Endothelial cell of umbilical vein (primary cell): ENCODE measurements around the gene ST6GALNAC6.
A peak's percentile ranks its signal among the peaks of the same experiment; 100 is the strongest.

Experiments
- CTCF ChIP-seq, 2 donors: IDR thresholded peaks; 1 replicate in 1 of 2; 2 replicates in 1 of 2; pipeline ENCODE4 v1.5.1; 2011; ENCODE audit warnings: low read length in 2 of 2, mild to moderate bottlenecking in 2 of 2, moderate library complexity in 2 of 2, control low read depth in 1 of 2, inconsistent platforms in 1 of 2, low read depth in 1 of 2; ENCODE audit not compliant: insufficient read depth in 1 of 2; ENCODE audit errors: extremely low read depth in 1 of 2
- EZH2 ChIP-seq: IDR thresholded peaks from 2 replicates; pipeline ENCODE4 v1.6.1; 2012; ENCODE audit warnings: borderline replicate concordance, low read depth, mild to moderate bottlenecking, moderate library complexity, low read length, inconsistent platforms; ENCODE audit not compliant: severe bottlenecking
- FOS ChIP-seq: IDR thresholded peaks from 2 replicates; pipeline ENCODE4 v1.6.1; 2011; ENCODE audit warnings: mild to moderate bottlenecking, low read length, moderate library complexity, borderline replicate concordance; ENCODE audit not compliant: insufficient read depth
- GATA2 ChIP-seq: IDR thresholded peaks from 2 replicates; pipeline ENCODE4 v1.7.0; 2011; ENCODE audit warnings: low read depth, mild to moderate bottlenecking, moderate library complexity, mixed read lengths, low read length; ENCODE audit not compliant: insufficient read length, insufficient read depth
- JUN ChIP-seq: IDR thresholded peaks from 2 replicates; pipeline ENCODE4 v1.6.1; 2011; ENCODE audit warnings: borderline replicate concordance, low read depth; ENCODE audit not compliant: insufficient read length, insufficient read depth
- MAX ChIP-seq: IDR thresholded peaks from 2 replicates; pipeline ENCODE4 v1.6.1; 2011; ENCODE audit not compliant: insufficient read depth, insufficient read length
- MYC ChIP-seq: IDR thresholded peaks from one replicate; pipeline ENCODE4 v1.6.1; 2011; ENCODE audit warnings: mild to moderate bottlenecking, low read depth, low read length
- POLR2A ChIP-seq: IDR thresholded peaks from 2 replicates; pipeline ENCODE4 v1.6.1; 2012; ENCODE audit warnings: low read depth, mild to moderate bottlenecking, control low read depth, low read length
- POLR2AphosphoS5 ChIP-seq: IDR thresholded peaks from 2 replicates; pipeline ENCODE4 v1.6.1; 2012; ENCODE audit warnings: low read depth, mild to moderate bottlenecking, control low read depth, low read length, moderate library complexity; ENCODE audit not compliant: insufficient read depth

DNA sequence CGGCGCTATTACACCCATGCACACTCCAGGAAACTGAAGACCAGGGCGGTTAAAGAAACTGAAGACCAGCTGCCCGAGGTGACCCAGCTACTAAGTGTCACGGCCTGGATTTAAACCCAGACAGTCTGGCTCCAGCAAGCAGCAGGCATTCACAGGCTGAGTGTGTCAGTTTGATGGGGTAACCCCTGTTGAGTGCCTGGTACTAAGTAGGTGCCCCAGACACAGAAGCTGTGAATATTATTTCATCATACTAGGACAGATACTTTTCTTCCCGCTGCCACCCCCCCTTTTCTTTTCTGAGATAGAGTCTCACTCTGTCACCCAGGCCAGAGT lies 52.3 kb downstream of the ST6GALNAC6 start:
- no peak for TF ChIP-seq EZH2
- no peak for TF ChIP-seq CTCF (IDR thresholded peaks at IDR 0.05; ENCODE audit: extremely low read depth in 1 of 2, insufficient read depth in 1 of 2, low read depth in 1 of 2, low read length in 2 of 2)
- TF ChIP-seq JUN, result no peak
- TF ChIP-seq POLR2A, result no peak
- TF ChIP-seq FOS, result no peak
- TF ChIP-seq POLR2AphosphoS5, result peak; percentile 50
- no peak for TF ChIP-seq MAX
- no peak for TF ChIP-seq MYC
- no peak for TF ChIP-seq GATA2
